ENCODE results near the gene RPH3AL.
"Not testable (repeated sequence)": the region's sequence is repeated elsewhere in the genome, so short reads cannot be mapped to it uniquely, and the experiment has no call there.

RPH3AL gene

GRCh38 chr17:210402-210801, 142.2 kb downstream of the RPH3AL start:
- Mint-ChIP-seq H3K36me3 (peaks cover 5 to 9% of the 10 kb centered on the region in 2 donors), H3K9me3 (peaks cover 11 to 13% of the 10 kb centered on the region in 2 donors), H3K4me1 (peaks cover 0 to 1% of the 10 kb centered on the region in 2 donors), H3K4me3 (no peak overlapping the region), H3K27me3 (peaks cover 0 to 14% of the 10 kb centered on the region in 2 donors), H3K27ac (no peak overlapping the region)
- no peak for DNase-seq
- ATAC-seq (replicated peaks), result no peak

- H3K9me3 Mint-ChIP-seq, result peaks cover 11 to 13% of the 10 kb centered on the region in 2 donors
- DNase-seq, result no peak
- H3K27me3 Mint-ChIP-seq, result peaks cover 0 to 14% of the 10 kb centered on the region in 2 donors
- no peak for ATAC-seq (replicated peaks)
- no peaks in the 10 kb centered on the region for H3K4me1 Mint-ChIP-seq
- no peak overlapping the region for H3K4me3 Mint-ChIP-seq
- no peak overlapping the region for H3K27ac Mint-ChIP-seq
- peaks cover 5 to 9% of the 10 kb centered on the region in 2 donors for H3K36me3 Mint-ChIP-seq
Observed at GRCh38 chr17:208429-208828, 144.2 kb downstream of the RPH3AL start.

- DNase-seq (no peak), ATAC-seq (replicated peaks) (no peak)
- peaks cover 5 to 9% of the 10 kb centered on the region in 2 donors for H3K36me3 Mint-ChIP-seq
- no peak overlapping the region for H3K4me3 Mint-ChIP-seq
- H3K9me3 Mint-ChIP-seq, result peaks cover 11 to 13% of the 10 kb centered on the region in 2 donors
- H3K27ac Mint-ChIP-seq, result no peak overlapping the region
- H3K4me1 Mint-ChIP-seq, result no peaks in the 10 kb centered on the region
- H3K27me3 Mint-ChIP-seq, result peaks cover 0 to 14% of the 10 kb centered on the region in 2 donors
Observed at GRCh38 chr17:207775-208174, 144.8 kb downstream of the RPH3AL start.

GRCh38 chr17:206941-207560, 145.6 kb downstream of the RPH3AL start:
- Mint-ChIP-seq H3K27me3 (peaks cover 0 to 13% of the 10 kb centered on the region in 2 donors), H3K4me1 (no peaks in the 10 kb centered on the region)
- no peak for DNase-seq

GRCh38 chr17:206484-206883, 146.1 kb downstream of the RPH3AL start:
- not testable (repeated sequence) for ATAC-seq (replicated peaks); H3K4me1 Mint-ChIP-seq; DNase-seq; H3K27ac Mint-ChIP-seq; H3K36me3 Mint-ChIP-seq; H3K4me3 Mint-ChIP-seq
- Mint-ChIP-seq H3K27me3 (peaks cover 0 to 10% of the 10 kb centered on the region in 2 donors), H3K9me3 (peaks cover 11 to 13% of the 10 kb centered on the region in 2 donors)

More at GRCh38 chr17:206941-207560, 145.6 kb downstream of the RPH3AL start:
- Mint-ChIP-seq H3K36me3 (peaks cover 3 to 5% of the 10 kb centered on the region in 2 donors), H3K9me3 (peaks cover 11 to 13% of the 10 kb centered on the region in 2 donors), H3K27ac (no peak overlapping the region), H3K4me3 (no peak overlapping the region)
- no peak for ATAC-seq (replicated peaks)

GRCh38 chr17:205817-206216, 146.8 kb downstream of the RPH3AL start:
- peaks cover 3% of the 10 kb centered on the region in 2 donors for H3K36me3 Mint-ChIP-seq
- H3K9me3 Mint-ChIP-seq, result peaks cover 11 to 13% of the 10 kb centered on the region in 2 donors
- no peak for DNase-seq
- H3K4me1 Mint-ChIP-seq, result no peaks in the 10 kb centered on the region
- peaks cover 0 to 8% of the 10 kb centered on the region in 2 donors for H3K27me3 Mint-ChIP-seq
- no peak for ATAC-seq (replicated peaks)
- H3K27ac Mint-ChIP-seq, result no peak overlapping the region
- no peak overlapping the region for H3K4me3 Mint-ChIP-seq

- Mint-ChIP-seq H3K27ac (no peak overlapping the region), H3K36me3 (peaks cover 3% of the 10 kb centered on the region in 2 donors), H3K4me1 (no peaks in the 10 kb centered on the region), H3K27me3 (peaks cover 3 to 7% of the 10 kb centered on the region in 2 donors), H3K9me3 (peaks cover 11 to 13% of the 10 kb centered on the region in 2 donors), H3K4me3 (no peak overlapping the region)
- ATAC-seq (replicated peaks), result no peak
- DNase-seq, result no peak
Observed at GRCh38 chr17:205148-205669, 147.4 kb downstream of the RPH3AL start.

GRCh38 chr17:204427-205147, 148.0 kb downstream of the RPH3AL start:
- peaks cover 11 to 13% of the 10 kb centered on the region in 2 donors for H3K9me3 Mint-ChIP-seq
- DNase-seq (no peak), ATAC-seq (replicated peaks) (no peak)
- peaks cover 9 to 13% of the 10 kb centered on the region in 2 donors for H3K27me3 Mint-ChIP-seq
- peaks cover 3% of the 10 kb centered on the region in 2 donors for H3K36me3 Mint-ChIP-seq
- no peak overlapping the region for H3K4me3 Mint-ChIP-seq
- no peak overlapping the region for H3K27ac Mint-ChIP-seq
- H3K4me1 Mint-ChIP-seq, result no peaks in the 10 kb centered on the region

- Mint-ChIP-seq H3K27ac (no peak overlapping the region), H3K36me3 (peaks cover 0 to 3% of the 10 kb centered on the region in 2 donors), H3K4me1 (no peaks in the 10 kb centered on the region), H3K4me3 (no peak overlapping the region), H3K27me3 (peaks cover 20 to 25% of the 10 kb centered on the region in 2 donors), H3K9me3 (peaks cover 7 to 9% of the 10 kb centered on the region in 2 donors)
- DNase-seq, result no peak
- no peak for ATAC-seq (replicated peaks)
Observed at GRCh38 chr17:202501-202951, 150.1 kb downstream of the RPH3AL start.

- not testable (repeated sequence) for ATAC-seq (replicated peaks); H3K9me3 Mint-ChIP-seq; H3K4me3 Mint-ChIP-seq; H3K4me1 Mint-ChIP-seq; H3K36me3 Mint-ChIP-seq; DNase-seq; H3K27ac Mint-ChIP-seq
- H3K27me3 Mint-ChIP-seq, result peaks cover 20 to 29% of the 10 kb centered on the region in 2 donors
Observed at GRCh38 chr17:201736-202135, 150.9 kb downstream of the RPH3AL start.

- not testable (repeated sequence) for H3K4me1 Mint-ChIP-seq; ATAC-seq (replicated peaks); H3K27ac Mint-ChIP-seq; H3K9me3 Mint-ChIP-seq; DNase-seq; H3K4me3 Mint-ChIP-seq; H3K36me3 Mint-ChIP-seq
- H3K27me3 Mint-ChIP-seq, result peaks cover 24 to 34% of the 10 kb centered on the region in 2 donors
Observed at GRCh38 chr17:201257-201656, 151.3 kb downstream of the RPH3AL start.

- Mint-ChIP-seq H3K4me1 (no peaks in the 10 kb centered on the region), H3K36me3 (no peaks in the 10 kb centered on the region), H3K27me3 (peaks cover 24 to 39% of the 10 kb centered on the region in 2 donors), H3K4me3 (no peak overlapping the region), H3K9me3 (no peaks in the 10 kb centered on the region), H3K27ac (no peak overlapping the region)
- ATAC-seq (replicated peaks), result no peak
- DNase-seq, result no peak
Observed at GRCh38 chr17:200586-200985, 152.0 kb downstream of the RPH3AL start.

GRCh38 chr17:199806-200545, 152.6 kb downstream of the RPH3AL start:
- Mint-ChIP-seq H3K27ac (no peak overlapping the region), H3K4me1 (no peaks in the 10 kb centered on the region)
- no peak for DNase-seq

GRCh38 chr17:199191-199604, 153.4 kb downstream of the RPH3AL start:
- no peaks in the 10 kb centered on the region for H3K36me3 Mint-ChIP-seq
- no peak overlapping the region for H3K27ac Mint-ChIP-seq
- H3K27me3 Mint-ChIP-seq, result peaks cover 24 to 39% of the 10 kb centered on the region in 2 donors
- no peaks in the 10 kb centered on the region for H3K9me3 Mint-ChIP-seq
- H3K4me3 Mint-ChIP-seq, result no peak overlapping the region
- DNase-seq (no peak), ATAC-seq (replicated peaks) (no peak)
- no peaks in the 10 kb centered on the region for H3K4me1 Mint-ChIP-seq

More at GRCh38 chr17:199806-200545, 152.6 kb downstream of the RPH3AL start:
- Mint-ChIP-seq H3K27me3 (peaks cover 24 to 39% of the 10 kb centered on the region in 2 donors), H3K4me3 (no peak overlapping the region), H3K9me3 (no peaks in the 10 kb centered on the region), H3K36me3 (no peaks in the 10 kb centered on the region)
- ATAC-seq (replicated peaks), result no peak

Data from stimulated activated naive B cell treated with anti-CD40 and anti-IgM and Interleukin-4, amounts not matched to agents 10 μg/mL and 1 μg/mL and 100 μg/mL, for 72 hours (primary cell).